ENCODE data around the gene ZCCHC2.

The ZCCHC2 gene

DNA sequence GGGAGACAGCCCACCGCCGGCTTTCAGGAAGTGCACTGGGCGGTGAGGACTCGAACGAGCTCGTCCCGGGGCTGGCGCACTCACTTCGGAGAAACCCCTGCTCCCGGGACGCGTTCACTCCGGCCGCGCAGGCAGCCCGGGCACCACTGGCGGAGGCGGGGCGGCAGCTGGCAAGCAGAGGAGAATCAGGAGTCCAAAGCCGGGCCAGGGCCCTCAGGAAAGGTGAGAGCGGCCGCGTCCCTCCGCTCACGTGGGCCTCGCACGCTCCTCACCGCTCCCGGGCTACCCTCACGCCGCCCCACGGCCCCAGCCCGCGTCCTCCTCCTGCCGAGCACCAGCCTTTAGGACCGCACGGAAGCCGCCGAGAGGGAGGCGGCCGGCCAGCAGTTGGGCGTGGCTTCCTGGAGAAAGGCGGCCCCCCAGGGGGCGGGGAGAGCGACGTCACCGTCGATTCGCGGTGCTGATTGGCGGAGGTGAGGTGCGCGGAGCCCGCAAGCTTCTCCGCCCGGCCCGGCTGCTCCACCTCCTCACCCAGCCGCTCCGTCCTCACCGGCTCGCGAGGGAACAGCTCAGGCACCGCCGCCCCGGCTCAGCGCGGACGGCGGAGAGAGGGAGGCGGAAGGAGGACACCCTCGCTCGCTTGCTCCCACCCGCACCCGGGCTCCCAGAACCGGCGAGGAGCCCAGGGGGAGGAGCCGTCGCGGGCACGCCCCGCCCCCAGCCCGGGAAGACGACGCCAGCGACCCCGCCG, at the start of gene ZCCHC2:
Gene ZCCHC2 (plus strand): TSS at position 522 of the 751 bp plus-strand sequence. CDS start 400 bp downstream, outside the sequence.
- TF ChIP-seq, protein P1, sequence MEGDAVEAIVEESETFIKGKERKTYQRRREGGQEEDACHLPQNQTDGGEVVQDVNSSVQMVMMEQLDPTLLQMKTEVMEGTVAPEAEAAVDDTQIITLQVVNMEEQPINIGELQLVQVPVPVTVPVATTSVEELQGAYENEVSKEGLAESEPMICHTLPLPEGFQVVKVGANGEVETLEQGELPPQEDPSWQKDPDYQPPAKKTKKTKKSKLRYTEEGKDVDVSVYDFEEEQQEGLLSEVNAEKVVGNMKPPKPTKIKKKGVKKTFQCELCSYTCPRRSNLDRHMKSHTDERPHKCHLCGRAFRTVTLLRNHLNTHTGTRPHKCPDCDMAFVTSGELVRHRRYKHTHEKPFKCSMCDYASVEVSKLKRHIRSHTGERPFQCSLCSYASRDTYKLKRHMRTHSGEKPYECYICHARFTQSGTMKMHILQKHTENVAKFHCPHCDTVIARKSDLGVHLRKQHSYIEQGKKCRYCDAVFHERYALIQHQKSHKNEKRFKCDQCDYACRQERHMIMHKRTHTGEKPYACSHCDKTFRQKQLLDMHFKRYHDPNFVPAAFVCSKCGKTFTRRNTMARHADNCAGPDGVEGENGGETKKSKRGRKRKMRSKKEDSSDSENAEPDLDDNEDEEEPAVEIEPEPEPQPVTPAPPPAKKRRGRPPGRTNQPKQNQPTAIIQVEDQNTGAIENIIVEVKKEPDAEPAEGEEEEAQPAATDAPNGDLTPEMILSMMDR (IDR thresholded peaks at IDR 0.05; ENCODE audit: extremely low read depth, insufficient read depth, missing control alignments): no peak
- in situ Hi-C loops (cut with MboI; ENCODE audit: low pct_unique_long_range_greater_than_20kb, low sequenced_read_pairs, unreplicated experiment): no loop called here
- DNase-seq (ENCODE audit: low spot score): peak; percentile 97

DNA sequence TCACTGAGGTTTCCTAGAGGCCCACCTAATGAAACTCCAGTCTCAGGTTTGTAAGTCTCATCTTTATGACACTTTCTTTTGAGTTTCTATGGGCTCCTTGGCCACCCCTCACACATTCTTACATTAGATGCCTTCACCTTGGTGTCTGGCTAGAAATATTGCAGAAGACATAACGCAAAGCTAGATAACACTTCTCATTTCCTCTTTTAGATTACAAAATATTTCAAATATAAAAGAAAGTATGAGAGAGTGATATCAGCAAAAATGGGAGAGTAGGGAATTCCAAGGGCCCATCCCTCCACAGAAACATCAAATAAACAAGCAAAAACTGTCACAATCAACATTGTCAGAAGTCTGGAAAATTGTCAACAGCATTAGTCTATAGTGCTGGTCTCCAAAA, 43.3 kb upstream of the ZCCHC2 start:
- in situ Hi-C loops (cut with MboI; ENCODE audit: low pct_unique_long_range_greater_than_20kb, low sequenced_read_pairs, unreplicated experiment): no loop called here
- no peak for DNase-seq (ENCODE audit: low spot score)
- TF ChIP-seq, protein P1 (IDR thresholded peaks at IDR 0.05; ENCODE audit: extremely low read depth, insufficient read depth, missing control alignments): no peak

DNA sequence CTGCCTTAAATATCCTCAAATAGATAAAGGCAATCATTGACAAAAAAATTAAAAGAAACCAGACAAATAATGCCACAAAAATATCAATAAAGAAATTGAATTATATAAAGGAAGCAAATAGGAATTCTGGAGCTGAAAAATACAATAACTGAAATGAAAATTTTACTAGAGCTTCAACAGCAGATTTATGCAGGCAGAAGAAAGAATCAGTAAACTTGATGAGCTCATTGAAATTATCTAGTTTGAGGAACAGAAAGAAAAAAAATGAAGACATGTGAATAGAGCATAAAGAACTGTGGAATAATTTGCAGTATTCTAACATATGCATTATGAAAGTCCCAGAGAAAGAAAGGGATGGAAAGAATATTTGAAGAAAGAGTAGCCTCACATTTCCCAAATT, 41.9 kb upstream of the ZCCHC2 start:
- TF ChIP-seq, protein P1 (IDR thresholded peaks at IDR 0.05; ENCODE audit: extremely low read depth, insufficient read depth, missing control alignments): no peak
- DNase-seq (ENCODE audit: low spot score): no peak
- in situ Hi-C loops (cut with MboI; ENCODE audit: low pct_unique_long_range_greater_than_20kb, low sequenced_read_pairs, unreplicated experiment): no loop called here

DNA sequence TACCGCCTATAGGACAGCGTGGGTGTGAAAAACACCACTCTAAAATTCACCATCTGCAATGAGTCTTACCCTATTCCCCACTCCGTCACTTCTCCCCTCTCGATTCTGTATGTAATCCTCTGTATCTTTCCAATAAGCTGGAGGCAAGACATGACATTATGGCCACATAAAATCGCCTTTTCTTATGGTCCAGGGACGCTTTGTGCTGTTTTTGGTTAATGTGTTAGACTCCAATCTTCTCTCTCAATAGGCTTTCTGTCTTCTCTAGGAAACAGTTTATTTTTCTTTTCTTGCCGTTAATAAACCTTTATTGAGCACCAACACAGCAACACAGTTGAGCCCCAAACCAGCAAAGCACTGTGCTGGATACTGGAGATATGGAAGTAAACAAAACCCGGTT, 37.9 kb upstream of the ZCCHC2 start:
- no peak for DNase-seq (ENCODE audit: low spot score)
- TF ChIP-seq, protein P1 (IDR thresholded peaks at IDR 0.05; ENCODE audit: extremely low read depth, insufficient read depth, missing control alignments): no peak
- in situ Hi-C loops (cut with MboI; ENCODE audit: low pct_unique_long_range_greater_than_20kb, low sequenced_read_pairs, unreplicated experiment): no loop called here

DNA sequence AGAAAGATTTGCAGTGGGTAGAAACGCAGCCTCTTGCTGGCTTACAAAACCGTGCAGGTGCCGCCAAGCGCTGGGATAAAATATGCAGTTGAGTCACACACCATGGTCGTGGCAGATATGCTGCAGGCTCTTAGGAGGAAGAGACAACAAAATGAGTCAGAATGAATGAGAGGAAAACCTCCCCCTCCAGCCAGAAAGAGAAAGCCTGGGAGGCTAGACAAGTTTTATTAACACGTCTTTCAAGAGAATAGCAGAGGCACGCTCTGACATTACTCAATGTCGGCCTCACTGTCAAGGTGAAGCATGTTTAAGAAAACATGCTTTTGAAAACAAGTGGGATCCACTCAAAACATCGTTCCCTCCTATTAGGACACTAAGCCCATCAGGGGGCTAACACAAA, 37.1 kb upstream of the ZCCHC2 start:
- in situ Hi-C loops (cut with MboI; ENCODE audit: low pct_unique_long_range_greater_than_20kb, low sequenced_read_pairs, unreplicated experiment): no loop called here
- no peak for DNase-seq (ENCODE audit: low spot score)
- TF ChIP-seq, protein P1 (IDR thresholded peaks at IDR 0.05; ENCODE audit: extremely low read depth, insufficient read depth, missing control alignments): no peak

DNA sequence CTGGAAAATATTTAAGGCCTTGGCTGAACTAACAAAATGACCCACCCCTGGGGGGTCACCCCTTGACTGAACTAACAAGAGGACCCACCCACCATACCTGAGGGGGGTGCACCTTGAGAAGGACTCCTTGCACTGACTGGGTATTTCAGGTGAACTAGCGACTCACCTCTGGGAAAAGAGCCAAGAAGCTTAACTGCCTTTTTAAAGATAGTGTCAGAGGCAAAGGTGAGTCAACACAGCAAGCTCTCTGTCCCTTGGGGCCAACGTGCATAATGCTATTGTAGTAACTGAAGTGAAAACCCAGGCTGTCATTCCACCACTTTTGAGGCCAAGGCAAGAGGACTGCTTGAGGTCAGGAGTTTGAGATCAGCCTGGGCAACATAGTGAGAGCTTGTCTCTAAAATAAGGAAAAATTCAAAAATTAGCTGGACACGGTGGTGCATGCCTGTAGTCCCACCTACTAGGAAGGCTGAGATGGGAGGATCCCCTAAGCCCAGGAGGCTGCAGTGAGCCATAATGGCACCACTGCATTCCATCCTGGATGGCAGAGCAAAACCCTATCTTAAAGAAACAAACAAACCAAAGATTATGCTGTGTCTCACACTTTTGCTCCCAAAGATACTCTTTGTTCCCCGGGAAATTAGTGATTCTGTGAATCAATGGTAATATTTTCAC, 36.4 kb upstream of the ZCCHC2 start:
- DNase-seq (ENCODE audit: low spot score): no peak
- TF ChIP-seq, protein P1 (IDR thresholded peaks at IDR 0.05; ENCODE audit: extremely low read depth, insufficient read depth, missing control alignments): no peak
- in situ Hi-C loops (cut with MboI; ENCODE audit: low pct_unique_long_range_greater_than_20kb, low sequenced_read_pairs, unreplicated experiment): no loop called here
